T-cell (primary cell): Measurements from ENCODE around the gene FBXL16. TPM values are rescaled to one million over a fixed set of nuclear protein-coding genes. Genes with fewer than 3 reads are reported as not detected.

Experiments
- ATAC-seq, 4 experiments: fragments of 200-7000 bp in 3 of 4; fragments of 150-1000 bp in 1 of 4; cut with Tn5 transposase; replicated peaks in 1 of 4; 1 replicate in 3 of 4; 2 replicates in 1 of 4; pipeline ENCODE4 v1.10.0; 2021; ENCODE audit warnings: moderate library complexity in 3 of 4, mild to moderate bottlenecking in 2 of 4, moderate number of reproducible peaks in 1 of 4
- CTCF ChIA-PET, 2 donors: fragments of 300-600 bp; sonication (Branson Sonifier 250); formaldehyde crosslinking; loops; one replicate each; lab custom pipeline; 2022; ENCODE audit warnings: antibody characterized with exemption in 2 of 2; lab: Charles Lee
- POLR2A ChIA-PET, 2 donors: fragments of 300-600 bp; sonication (Branson Sonifier 250); formaldehyde crosslinking; loops; one replicate each; lab custom pipeline; 2022; ENCODE audit warnings: antibody characterized with exemption in 2 of 2; lab: Charles Lee
- DNase-seq, 35 experiments: peaks; one replicate each; pipeline versions ENCODE4 v3.0.0 to v3.0.0-alpha.2; 2013 to 2023
- H3K27ac ChIP-seq: one replicate; pipeline ENCODE4 v1.5.1; 2013; ENCODE audit warnings: low read length
- H3K27me3 ChIP-seq, 2 experiments: replicated peaks in 1 of 2; 1 replicate in 1 of 2; 2 replicates in 1 of 2; pipeline versions ENCODE4 v1.6.1 to v1.7.0; 2013; ENCODE audit warnings: low read length in 1 of 2, mixed read lengths in 1 of 2; ENCODE audit not compliant: control insufficient read depth in 2 of 2, insufficient read depth in 2 of 2; ENCODE audit errors: extremely low read depth in 1 of 2
- H3K36me3 ChIP-seq, 2 donors: 1 replicate in 1 of 2; 2 replicates in 1 of 2; pipeline versions ENCODE4 v1.6.1 to v1.7.0; 2013; ENCODE audit warnings: low read length in 1 of 2; ENCODE audit not compliant: control insufficient read depth in 2 of 2, insufficient read depth in 1 of 2; ENCODE audit errors: extremely low read depth in 1 of 2
- H3K4me1 ChIP-seq, 2 experiments: 1 replicate in 1 of 2; 2 replicates in 1 of 2; pipeline versions ENCODE4 v1.6.1 to v1.7.0; 2013; ENCODE audit warnings: low read length in 2 of 2, mixed read lengths in 1 of 2; ENCODE audit not compliant: insufficient read depth in 2 of 2, control insufficient read depth in 1 of 2; ENCODE audit errors: extremely low read depth in 1 of 2
- H3K4me3 ChIP-seq, 2 donors: 1 replicate in 1 of 2; 2 replicates in 1 of 2; pipeline versions ENCODE4 v1.5.1 to v1.7.0; 2013; ENCODE audit warnings: mild to moderate bottlenecking in 2 of 2, low read length in 1 of 2, moderate library complexity in 1 of 2; ENCODE audit not compliant: control insufficient read depth in 1 of 2; ENCODE audit errors: extremely low read depth in 1 of 2
- H3K9me3 ChIP-seq: 2 replicates; pipeline ENCODE4 v1.7.0; 2013
- H3K27ac Mint-ChIP-seq, 2 donors: one replicate each; pipeline ENCODE4 v1.8.0; 2020 to 2021; ENCODE audit warnings: mild to moderate bottlenecking in 2 of 2, mixed read lengths in 2 of 2
- H3K27me3 Mint-ChIP-seq, 2 donors: one replicate each; pipeline ENCODE4 v1.8.0; 2021 to 2022; ENCODE audit warnings: mixed read lengths in 2 of 2
- H3K36me3 Mint-ChIP-seq: one replicate; pipeline ENCODE4 v1.8.0; 2021; ENCODE audit warnings: mixed read lengths
- H3K4me1 Mint-ChIP-seq, 3 donors: one replicate each; pipeline ENCODE4 v1.8.0; 2020 to 2022; ENCODE audit warnings: mixed read lengths in 3 of 3, mild to moderate bottlenecking in 1 of 3
- H3K4me3 Mint-ChIP-seq, 3 donors: one replicate each; pipeline ENCODE4 v1.8.0; 2020 to 2022; ENCODE audit warnings: mild to moderate bottlenecking in 3 of 3, mixed read lengths in 3 of 3, moderate library complexity in 3 of 3
- H3K9me3 Mint-ChIP-seq, 3 donors: one replicate each; pipeline ENCODE4 v1.8.0; 2020 to 2022; ENCODE audit warnings: mixed read lengths in 3 of 3
- WGBS: methylation state at CpG from one replicate; pipeline ENCODE4 v1.1.5; 2013; ENCODE audit warnings: missing lambda C conversion rate; ENCODE audit not compliant: insufficient coverage; 5-methylcytosine and 5-hydroxymethylcytosine counted together
- total RNA-seq, 35 experiments: library from RNA in 6 of 35; stranded (reverse) in 6 of 35; fragments of 120-200 nt in 1 of 35; gene quantifications; one replicate each; pipeline versions ENCODE4 v1.2.1 to v1.2.4 and lab custom pipeline; 2013 to 2026

Gene FBXL16
- total RNA-seq, 5 donors from 2014 or later (not counting 1 experiment from before 2014, with no cell fraction given) = 16.4 to 65.5 (median 50.2) TPM

GRCh38 chr16:717450-718245, 12.0 kb upstream of the FBXL16 start:
- no peaks in the 10 kb centered on the region for H3K36me3 ChIP-seq
- 91% methylated on average over 27 of the region's 32 CpGs for WGBS
- Mint-ChIP-seq H3K27me3 (peaks cover 6 to 8% of the 10 kb centered on the region in 2 donors), H3K4me3 (peak overlapping the region in 1 of 3 donors; percentile 83), H3K9me3 (no peaks in the 10 kb centered on the region), H3K4me1 (peaks cover 19 to 33% (median 23%) of the 10 kb centered on the region in 3 donors), H3K27ac (no peak overlapping the region), H3K36me3 (no peaks in the 10 kb centered on the region)
- ATAC-seq (no peak), DNase-seq (no peak)
- CTCF ChIA-PET = no interaction called here
- no peak overlapping the region for H3K4me3 ChIP-seq
- no peaks in the 10 kb centered on the region for H3K9me3 ChIP-seq
- peaks cover 5 to 58% of the 10 kb centered on the region in 2 experiments for H3K4me1 ChIP-seq
- POLR2A ChIA-PET = no interaction called here
- no peak overlapping the region for H3K27ac ChIP-seq
- H3K27me3 ChIP-seq = peaks cover 0 to 32% of the 10 kb centered on the region in 2 experiments

- ChIA-PET CTCF (no interaction called here), POLR2A (no interaction called here)
- WGBS = 99% methylated on average over 20 of the region's 29 CpGs
- H3K27ac Mint-ChIP-seq = no peak overlapping the region
- Histone ChIP-seq H3K9me3 (no peaks in the 10 kb centered on the region), H3K4me1 (peaks cover 5 to 53% of the 10 kb centered on the region in 2 experiments), H3K27ac (no peak overlapping the region), H3K27me3 (peaks cover 0 to 35% of the 10 kb centered on the region in 2 experiments), H3K4me3 (no peak overlapping the region), H3K36me3 (no peaks in the 10 kb centered on the region)
- no peaks in the 10 kb centered on the region for H3K36me3 Mint-ChIP-seq
- no peak for DNase-seq
- H3K27me3 Mint-ChIP-seq = peaks cover 7 to 8% of the 10 kb centered on the region in 2 donors
- H3K4me1 Mint-ChIP-seq = peaks cover 19 to 30% (median 21%) of the 10 kb centered on the region in 3 donors
- no peak for ATAC-seq
- no peaks in the 10 kb centered on the region for H3K9me3 Mint-ChIP-seq
- peak overlapping the region; percentile 47 to 68 (median 50) for H3K4me3 Mint-ChIP-seq
These were observed 11.2 kb upstream of the FBXL16 start for GRCh38 chr16:716768-717325.

- Histone ChIP-seq H3K27me3 (peaks cover 0 to 42% of the 10 kb centered on the region in 2 experiments), H3K36me3 (no peaks in the 10 kb centered on the region), H3K4me3 (no peak overlapping the region), H3K9me3 (no peaks in the 10 kb centered on the region), H3K4me1 (peaks cover 5 to 53% of the 10 kb centered on the region in 2 experiments), H3K27ac (no peak overlapping the region)
- no peaks in the 10 kb centered on the region for H3K36me3 Mint-ChIP-seq
- peaks cover 19 to 30% (median 21%) of the 10 kb centered on the region in 3 donors for H3K4me1 Mint-ChIP-seq
- 69% methylated on average over 5 of the region's 12 CpGs for WGBS
- CTCF ChIA-PET = interaction anchor here (0.7 to 0.8 kb wide), 3 partner anchors 12 to 387 kb away, joined by 3 to 6 read pairs (median 3); no protein-coding TSS in a partner anchor
- POLR2A ChIA-PET = interaction anchor here in 1 of 2 donors (0.8 kb wide), 1 partner anchor 9 kb away, joined by 3 read pairs; no protein-coding TSS in a partner anchor
- H3K4me3 Mint-ChIP-seq = peak overlapping the region; percentile 50 to 68 (median 57)
- no peak overlapping the region for H3K27ac Mint-ChIP-seq
- no peaks in the 10 kb centered on the region for H3K9me3 Mint-ChIP-seq
- peaks cover 8 to 12% of the 10 kb centered on the region in 2 donors for H3K27me3 Mint-ChIP-seq
- DNase-seq = no peak
- ATAC-seq = no peak
These were observed 10.6 kb upstream of the FBXL16 start for GRCh38 chr16:716200-716568.

GRCh38 chr16:715477-716199, 10.0 kb upstream of the FBXL16 start:
- Histone ChIP-seq H3K27me3 (peaks cover 0 to 48% of the 10 kb centered on the region in 2 experiments), H3K9me3 (no peaks in the 10 kb centered on the region), H3K4me3 (peak overlapping the region; percentile 21 to 56), H3K36me3 (no peaks in the 10 kb centered on the region), H3K4me1 (peaks cover 5 to 51% of the 10 kb centered on the region in 2 experiments), H3K27ac (no peak overlapping the region)
- DNase-seq = peak in 1 of 35 experiments; percentile 37
- H3K27me3 Mint-ChIP-seq = peaks cover 9 to 14% of the 10 kb centered on the region in 2 donors
- H3K9me3 Mint-ChIP-seq = no peaks in the 10 kb centered on the region
- WGBS = 3% methylated on average over 70 of the region's 74 CpGs
- ChIA-PET POLR2A (interaction anchor here in 1 of 2 donors (0.5 to 0.8 kb wide), 2 partner anchors 10 to 92 kb away, joined by 3 to 4 read pairs; no protein-coding TSS in a partner anchor), CTCF (interaction anchor here (0.7 to 0.8 kb wide), 3 partner anchors 13 to 387 kb away, joined by 3 to 6 read pairs (median 3); no protein-coding TSS in a partner anchor)
- no peak overlapping the region for H3K27ac Mint-ChIP-seq
- peak; percentile 9 to 26 (median 22) for ATAC-seq
- peaks cover 18 to 30% (median 21%) of the 10 kb centered on the region in 3 donors for H3K4me1 Mint-ChIP-seq
- peak overlapping the region; percentile 57 to 68 (median 61) for H3K4me3 Mint-ChIP-seq
- no peaks in the 10 kb centered on the region for H3K36me3 Mint-ChIP-seq

- peak within 1 kb of the TSS; percentile 21 to 56 for H3K4me3 ChIP-seq
- WGBS = 5% methylated on average over 106 of the region's 108 CpGs
These were observed 9.2 kb upstream of the FBXL16 start, which contains the start of gene METRN for GRCh38 chr16:714558-715476. Gene METRN, plus strand, starts transcription at chr16:715118. Its CDS starts 172 bp downstream, at chr16:715290.

More at GRCh38 chr16:714558-715476, 9.2 kb upstream of the FBXL16 start, which contains the start of gene METRN:
- Mint-ChIP-seq H3K27ac (peak within 1 kb of the TSS in 1 of 2 donors; percentile 39), H3K4me3 (peak within 1 kb of the TSS; percentile 57 to 68 (median 61)), H3K36me3 (no peaks in the 10 kb centered on the region), H3K4me1 (peaks cover 11 to 23% (median 14%) of the 10 kb centered on the region in 3 donors), H3K9me3 (no peaks in the 10 kb centered on the region), H3K27me3 (peaks cover 9 to 20% of the 10 kb centered on the region in 2 donors)
- DNase-seq = peak; percentile 66 to 93 (median 81)
- ChIA-PET POLR2A (interaction anchor here in 1 of 2 donors (0.6 kb wide), 1 partner anchor 29 kb away, joined by 3 read pairs; no protein-coding TSS in a partner anchor), CTCF (no interaction called here)
- ATAC-seq = peak; percentile 90 to 93 (median 91)
- peaks cover 0 to 56% of the 10 kb centered on the region in 2 experiments for H3K27me3 ChIP-seq
- H3K27ac ChIP-seq = no peak within 1 kb of the TSS
- peaks cover 2 to 43% of the 10 kb centered on the region in 2 experiments for H3K4me1 ChIP-seq
- no peaks in the 10 kb centered on the region for H3K36me3 ChIP-seq
- H3K9me3 ChIP-seq = no peaks in the 10 kb centered on the region
